ENCODE results near the gene MADD. TPM values are rescaled to one million over a fixed set of nuclear protein-coding genes. Genes with fewer than 3 reads are reported as not detected.
"Not testable (repeated sequence)": the region's sequence is repeated elsewhere in the genome, so short reads cannot be mapped to it uniquely, and the experiment has no call there.

The MADD gene
- total RNA-seq, 1 donor from 2014 or later, result 40.9 TPM

- TF ChIP-seq CTCF (IDR thresholded peaks at IDR 0.05; ENCODE audit: borderline replicate concordance), result no peak
- Histone ChIP-seq H3K27me3 (ENCODE audit: low read depth) (no peaks in the 10 kb centered on the region), H3K9me3 (replicated peaks) (peaks cover 5% of the 10 kb centered on the region), H3K4me3 (no peak overlapping the region), H3K4me1 (peaks cover 34% of the 10 kb centered on the region), H3K27ac (replicated peaks) (peak overlapping the region; percentile 90), H3K36me3 (peaks cover 91% of the 10 kb centered on the region)
- no peak for DNase-seq
- intact Hi-C loops (cut with micrococcal nuclease), result no loop called here
Measured at GRCh38 chr11:47308050-47308823, 38.3 kb downstream of the MADD start.

GRCh38 chr11:47314992-47315391, 45.1 kb downstream of the MADD start:
- H3K27me3 ChIP-seq (ENCODE audit: low read depth), result no peaks in the 10 kb centered on the region
- TF ChIP-seq CTCF (IDR thresholded peaks at IDR 0.05; ENCODE audit: borderline replicate concordance), result no peak
- peaks cover 3% of the 10 kb centered on the region for H3K4me1 ChIP-seq
- H3K4me3 ChIP-seq, result no peak overlapping the region
- no peaks in the 10 kb centered on the region for H3K9me3 ChIP-seq (replicated peaks)
- peaks cover 100% of the 10 kb centered on the region for H3K36me3 ChIP-seq
- no peak overlapping the region for H3K27ac ChIP-seq (replicated peaks)
- intact Hi-C loops (cut with micrococcal nuclease), result no loop called here
- DNase-seq, result no peak

- DNase-seq; H3K4me3 ChIP-seq; H3K4me1 ChIP-seq; H3K27me3 ChIP-seq (ENCODE audit: low read depth); H3K27ac ChIP-seq (replicated peaks); H3K9me3 ChIP-seq (replicated peaks); intact Hi-C loops (cut with micrococcal nuclease): not testable (repeated sequence)
- H3K36me3 ChIP-seq, result peaks cover 93% of the 10 kb centered on the region
Measured at GRCh38 chr11:47316501-47316900, 46.6 kb downstream of the MADD start.

- intact Hi-C loops (cut with micrococcal nuclease), result no loop called here
- Histone ChIP-seq H3K4me1 (peaks cover 3% of the 10 kb centered on the region), H3K36me3 (peaks cover 85% of the 10 kb centered on the region), H3K4me3 (no peak overlapping the region), H3K27ac (replicated peaks) (no peak overlapping the region), H3K27me3 (ENCODE audit: low read depth) (no peaks in the 10 kb centered on the region), H3K9me3 (replicated peaks) (no peaks in the 10 kb centered on the region)
- DNase-seq, result no peak
- no peak for TF ChIP-seq CTCF (IDR thresholded peaks at IDR 0.05; ENCODE audit: borderline replicate concordance)
Measured at GRCh38 chr11:47317064-47317828, 47.3 kb downstream of the MADD start.

GRCh38 chr11:47318166-47318565, 48.2 kb downstream of the MADD start:
- DNase-seq, result no peak
- intact Hi-C loops (cut with micrococcal nuclease), result no loop called here
- H3K9me3 ChIP-seq (replicated peaks), result no peaks in the 10 kb centered on the region
- H3K27me3 ChIP-seq (ENCODE audit: low read depth), result no peaks in the 10 kb centered on the region
- peaks cover 3% of the 10 kb centered on the region for H3K4me1 ChIP-seq
- H3K4me3 ChIP-seq, result no peak overlapping the region
- no peak overlapping the region for H3K27ac ChIP-seq (replicated peaks)
- no peak for TF ChIP-seq CTCF (IDR thresholded peaks at IDR 0.05; ENCODE audit: borderline replicate concordance)
- peaks cover 76% of the 10 kb centered on the region for H3K36me3 ChIP-seq

GRCh38 chr11:47324520-47324919, 54.6 kb downstream of the MADD start:
- H3K4me3 ChIP-seq, result no peak overlapping the region
- TF ChIP-seq CTCF (IDR thresholded peaks at IDR 0.05; ENCODE audit: borderline replicate concordance), result no peak
- H3K9me3 ChIP-seq (replicated peaks), result no peaks in the 10 kb centered on the region
- peaks cover 55% of the 10 kb centered on the region for H3K36me3 ChIP-seq
- no peaks in the 10 kb centered on the region for H3K27me3 ChIP-seq (ENCODE audit: low read depth)
- DNase-seq, result no peak
- H3K27ac ChIP-seq (replicated peaks), result no peak overlapping the region
- H3K4me1 ChIP-seq, result peaks cover 25% of the 10 kb centered on the region
- intact Hi-C loops (cut with micrococcal nuclease), result no loop called here

Data from left ventricle myocardium inferior (tissue), 1 donor.